Dedifferentiated amniotic fluid mesenchymal stem cell (primary cell): ENCODE results near the gene LPGAT1.
A peak's percentile ranks its signal among the peaks of the same experiment; 100 is the strongest.
"Not testable (repeated sequence)": the region's sequence is repeated elsewhere in the genome, so short reads cannot be mapped to it uniquely, and the experiment has no call there.

Experiments used
- DNase-seq: peaks from one replicate; pipeline ENCODE4 v3.0.0-alpha.2; 2016; ENCODE audit errors: extremely low spot score

The LPGAT1 gene

GRCh38 chr1:211705467-211706091, 125.0 kb downstream of the LPGAT1 start:
- DNase-seq: no peak

GRCh38 chr1:211704543-211704942, 126.0 kb downstream of the LPGAT1 start:
- no peak for DNase-seq

- no peak for DNase-seq
These were observed 126.6 kb downstream of the LPGAT1 start for GRCh38 chr1:211703812-211704537.

GRCh38 chr1:211701733-211702132, 128.8 kb downstream of the LPGAT1 start:
- no peak for DNase-seq

- no peak for DNase-seq
These were observed 131.5 kb downstream of the LPGAT1 start for GRCh38 chr1:211699059-211699458.

GRCh38 chr1:211698161-211699026, 132.2 kb downstream of the LPGAT1 start:
- DNase-seq: peak; percentile 16

GRCh38 chr1:211697356-211697755, 133.2 kb downstream of the LPGAT1 start:
- no peak for DNase-seq

- no peak for DNase-seq
These were observed 135.3 kb downstream of the LPGAT1 start for GRCh38 chr1:211695135-211695816.

- DNase-seq: not testable (repeated sequence)
These were observed 136.7 kb downstream of the LPGAT1 start for GRCh38 chr1:211693911-211694310.
